SU-DHL-6 (cell line): ENCODE results near the gene RGMA.

ENCODE experiments used
- H2AFZ ChIP-seq: fragments of 200-600 bp; sonication (generic); 2 replicates; pipeline ENCODE4 v1.6.1; 2014; ENCODE audit warnings: low read depth, mild to moderate bottlenecking, moderate library complexity, mixed read lengths, antibody characterized with exemption, low read length; ENCODE audit not compliant: severe bottlenecking
- H3F3A ChIP-seq: fragments of 200-600 bp; shearing (Covaris generic); 2 replicates; pipeline ENCODE4 v1.6.0; 2016; ENCODE audit warnings: antibody characterized with exemption, mild to moderate bottlenecking; ENCODE audit not compliant: insufficient read depth
- H3K27ac ChIP-seq: fragments of 200-600 bp; sonication (generic); 2 replicates; pipeline ENCODE4 v1.5.1; 2016; ENCODE audit warnings: low read depth, mild to moderate bottlenecking, low read length, moderate library complexity, mixed read lengths
- H3K27me3 ChIP-seq: fragments of 200-600 bp; sonication (generic), shearing (Covaris generic); 2 replicates; pipeline ENCODE4 v1.6.0; 2014; ENCODE audit warnings: mild to moderate bottlenecking, low read length
- H3K36me3 ChIP-seq: fragments of 200-600 bp; sonication (generic); 2 replicates; pipeline ENCODE4 v1.6.1; 2014; ENCODE audit warnings: mild to moderate bottlenecking, low read length, mixed read lengths
- H3K4me2 ChIP-seq: fragments of 300-600, 200-600 bp; shearing (Covaris generic), sonication (generic); 2 replicates; pipeline ENCODE4 v1.6.0; 2014; ENCODE audit warnings: low read length, low read depth, mild to moderate bottlenecking; ENCODE audit not compliant: poor library complexity, severe bottlenecking
- H3K4me3 ChIP-seq: fragments of 200-600 bp; sonication (generic); 2 replicates; pipeline ENCODE4 v1.5.1; 2014; ENCODE audit warnings: antibody characterized with exemption, low read length, mild to moderate bottlenecking, mixed read lengths; ENCODE audit not compliant: insufficient read depth, poor library complexity, severe bottlenecking
- H3K79me2 ChIP-seq: fragments of 200-600 bp; sonication (generic); 2 replicates; pipeline ENCODE4 v1.6.1; 2014; ENCODE audit warnings: mild to moderate bottlenecking, low read length, moderate library complexity; ENCODE audit not compliant: insufficient read depth
- H3K9ac ChIP-seq: fragments of 200-600 bp; sonication (generic); 2 replicates; pipeline ENCODE4 v1.7.0; 2014; ENCODE audit warnings: mild to moderate bottlenecking, low read length
- H3K9me2 ChIP-seq: fragments of 200-600 bp; sonication (generic); replicated peaks from 2 replicates; pipeline ENCODE4 v1.6.1; 2014; ENCODE audit warnings: low read length; ENCODE audit not compliant: insufficient read depth
- H3K9me3 ChIP-seq: fragments of 200-600 bp; sonication (generic); 2 replicates; pipeline ENCODE4 v1.6.1; 2014; ENCODE audit warnings: low read length, mixed read lengths; ENCODE audit not compliant: insufficient read depth
- H4K20me1 ChIP-seq: fragments of 200-600 bp; sonication (generic); 2 replicates; pipeline ENCODE4 v1.6.1; 2014; ENCODE audit warnings: low read depth, mild to moderate bottlenecking, antibody characterized with exemption, low read length, moderate library complexity, mixed read lengths
- EZH2phosphoT487 ChIP-seq: fragments of 200-600 bp; sonication (generic), shearing (Covaris generic); conservative IDR thresholded peaks from 2 replicates; pipeline ENCODE4 v1.6.1; 2018; ENCODE audit warnings: mild to moderate bottlenecking, antibody characterized with exemption, low read length, moderate library complexity, mixed read lengths
- TF ChIP-seq, protein P1 (sequence below): fragments of 200-600 bp; sonication (generic); IDR thresholded peaks from one replicate; pipeline ENCODE4 v1.5.1; 2017; ENCODE audit warnings: antibody characterized with exemption, mild to moderate bottlenecking, low read length, moderate library complexity; ENCODE audit not compliant: insufficient read depth, poor library complexity, severe bottlenecking

Gene RGMA

DNA sequence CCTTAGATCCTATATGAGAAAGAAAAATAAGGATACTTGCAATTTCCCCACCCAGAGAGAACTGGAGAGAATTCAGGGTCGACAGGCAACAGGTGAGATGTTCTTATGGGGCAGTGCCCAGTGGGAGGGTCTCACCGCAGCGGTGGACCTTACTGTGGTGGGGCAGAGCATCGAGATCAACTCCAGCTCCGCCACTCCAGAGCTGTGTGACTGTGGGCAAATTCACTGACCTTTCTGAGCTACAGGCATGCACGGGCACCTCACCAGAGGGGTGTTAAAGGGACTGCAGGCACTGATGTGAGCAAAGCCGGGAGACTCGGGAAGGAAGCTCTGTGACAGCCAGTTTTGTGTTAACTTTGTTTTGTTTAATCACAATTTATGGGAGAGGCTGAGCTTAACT is 30.9 kb downstream of the RGMA start:
- H3F3A ChIP-seq, result no peaks in the 10 kb centered on the region
- H3K9me2 ChIP-seq, result no peaks in the 10 kb centered on the region
- H3K9me3 ChIP-seq, result no peaks in the 10 kb centered on the region
- no peaks in the 10 kb centered on the region for H3K79me2 ChIP-seq
- H3K36me3 ChIP-seq, result no peaks in the 10 kb centered on the region
- H3K4me3 ChIP-seq, result no peak overlapping the region
- no peak overlapping the region for H3K27ac ChIP-seq
- no peaks in the 10 kb centered on the region for H3K27me3 ChIP-seq
- no peak overlapping the region for H2AFZ ChIP-seq
- TF ChIP-seq, protein P1, sequence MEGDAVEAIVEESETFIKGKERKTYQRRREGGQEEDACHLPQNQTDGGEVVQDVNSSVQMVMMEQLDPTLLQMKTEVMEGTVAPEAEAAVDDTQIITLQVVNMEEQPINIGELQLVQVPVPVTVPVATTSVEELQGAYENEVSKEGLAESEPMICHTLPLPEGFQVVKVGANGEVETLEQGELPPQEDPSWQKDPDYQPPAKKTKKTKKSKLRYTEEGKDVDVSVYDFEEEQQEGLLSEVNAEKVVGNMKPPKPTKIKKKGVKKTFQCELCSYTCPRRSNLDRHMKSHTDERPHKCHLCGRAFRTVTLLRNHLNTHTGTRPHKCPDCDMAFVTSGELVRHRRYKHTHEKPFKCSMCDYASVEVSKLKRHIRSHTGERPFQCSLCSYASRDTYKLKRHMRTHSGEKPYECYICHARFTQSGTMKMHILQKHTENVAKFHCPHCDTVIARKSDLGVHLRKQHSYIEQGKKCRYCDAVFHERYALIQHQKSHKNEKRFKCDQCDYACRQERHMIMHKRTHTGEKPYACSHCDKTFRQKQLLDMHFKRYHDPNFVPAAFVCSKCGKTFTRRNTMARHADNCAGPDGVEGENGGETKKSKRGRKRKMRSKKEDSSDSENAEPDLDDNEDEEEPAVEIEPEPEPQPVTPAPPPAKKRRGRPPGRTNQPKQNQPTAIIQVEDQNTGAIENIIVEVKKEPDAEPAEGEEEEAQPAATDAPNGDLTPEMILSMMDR, result no peak
- H3K4me2 ChIP-seq, result no peak overlapping the region
- no peaks in the 10 kb centered on the region for H4K20me1 ChIP-seq
- no peak overlapping the region for H3K9ac ChIP-seq

DNA sequence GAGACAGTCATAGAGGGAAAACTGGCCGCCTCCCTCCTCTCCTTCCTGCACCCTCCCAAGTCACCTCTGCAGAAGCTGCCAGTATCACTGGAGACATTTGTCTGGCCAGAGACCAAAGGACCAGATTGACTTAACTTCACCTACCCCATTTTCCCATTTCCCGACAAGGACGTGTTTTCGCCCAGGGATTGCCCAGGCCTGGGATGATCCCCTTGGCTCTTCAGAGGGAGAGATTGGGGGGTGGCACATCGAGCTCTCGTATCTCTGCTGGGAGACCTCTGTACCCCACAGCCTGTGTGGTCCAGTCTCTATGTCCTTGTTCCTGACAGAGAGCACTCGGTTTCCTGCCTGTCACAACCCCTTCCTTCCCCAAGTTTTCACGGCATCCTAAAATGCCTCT is 31.4 kb downstream of the RGMA start:
- Histone ChIP-seq H3K4me3 (no peak overlapping the region), H3K9ac (no peak overlapping the region), H3F3A (no peaks in the 10 kb centered on the region), H2AFZ (no peak overlapping the region), H3K9me3 (no peaks in the 10 kb centered on the region), H3K9me2 (no peaks in the 10 kb centered on the region), H3K4me2 (no peak overlapping the region), H3K27ac (no peak overlapping the region), H3K27me3 (no peaks in the 10 kb centered on the region), H4K20me1 (no peaks in the 10 kb centered on the region), H3K36me3 (no peaks in the 10 kb centered on the region), H3K79me2 (no peaks in the 10 kb centered on the region)
- no peak for TF ChIP-seq EZH2phosphoT487
- TF ChIP-seq, protein P1, result no peak

DNA sequence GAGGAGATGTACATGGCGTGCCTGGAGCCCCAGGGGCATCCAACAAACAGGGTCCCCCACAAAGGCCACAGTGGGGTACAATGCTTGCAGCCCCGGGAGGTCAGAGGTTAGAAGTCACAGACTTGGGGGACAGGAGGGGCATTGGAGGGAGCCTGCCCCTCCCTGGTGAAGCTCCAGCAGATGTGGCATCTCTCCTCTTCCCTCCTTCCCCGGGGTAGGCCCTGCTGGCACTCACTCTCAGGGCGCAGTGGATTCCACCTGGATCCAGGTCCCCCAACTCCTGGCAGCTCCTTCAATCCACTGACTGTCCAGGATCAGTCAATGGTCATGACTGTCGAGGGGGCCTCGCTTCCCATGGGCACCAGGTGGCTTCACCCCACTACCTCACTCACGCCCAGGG is 32.2 kb downstream of the RGMA start:
- no peak overlapping the region for H3K4me3 ChIP-seq
- no peak overlapping the region for H3K4me2 ChIP-seq
- no peaks in the 10 kb centered on the region for H3K27me3 ChIP-seq
- H2AFZ ChIP-seq, result no peak overlapping the region
- H3K9ac ChIP-seq, result no peak overlapping the region
- no peaks in the 10 kb centered on the region for H3K36me3 ChIP-seq
- H3K27ac ChIP-seq, result no peak overlapping the region
- H4K20me1 ChIP-seq, result no peaks in the 10 kb centered on the region
- no peak for TF ChIP-seq EZH2phosphoT487
- TF ChIP-seq, protein P1, result no peak
- no peaks in the 10 kb centered on the region for H3F3A ChIP-seq
- H3K79me2 ChIP-seq, result no peaks in the 10 kb centered on the region
- H3K9me2 ChIP-seq, result no peaks in the 10 kb centered on the region
- H3K9me3 ChIP-seq, result no peaks in the 10 kb centered on the region

DNA sequence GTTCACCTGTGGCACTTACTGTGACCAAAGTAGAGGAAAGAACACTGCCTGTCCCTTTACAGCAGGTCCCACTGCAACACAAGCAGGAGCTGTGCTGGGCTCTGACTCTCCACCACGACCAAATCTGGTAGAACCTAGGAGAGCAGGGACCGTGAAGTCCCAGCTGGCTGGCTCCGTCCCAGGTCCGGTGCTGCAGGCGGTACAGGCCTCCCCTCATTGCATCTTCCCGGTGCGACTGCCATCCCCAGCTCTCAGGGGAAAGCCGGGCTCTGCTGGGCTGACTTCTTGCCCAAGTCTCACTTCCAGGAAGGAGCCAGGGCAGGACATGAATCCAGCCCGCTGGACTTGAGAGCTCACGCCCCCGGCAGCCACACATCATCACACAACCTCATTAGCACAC is 33.8 kb downstream of the RGMA start:
- no peak for TF ChIP-seq EZH2phosphoT487
- TF ChIP-seq, protein P1, result no peak
- H3K27ac ChIP-seq, result no peak overlapping the region
- H3K4me3 ChIP-seq, result no peak overlapping the region
- no peak overlapping the region for H3K4me2 ChIP-seq
- H3K36me3 ChIP-seq, result no peaks in the 10 kb centered on the region
- no peak overlapping the region for H2AFZ ChIP-seq
- H3K9ac ChIP-seq, result no peak overlapping the region
- no peaks in the 10 kb centered on the region for H3K79me2 ChIP-seq
- H3K9me2 ChIP-seq, result no peaks in the 10 kb centered on the region
- H4K20me1 ChIP-seq, result no peaks in the 10 kb centered on the region
- H3K9me3 ChIP-seq, result no peaks in the 10 kb centered on the region
- no peaks in the 10 kb centered on the region for H3K27me3 ChIP-seq
- H3F3A ChIP-seq, result no peaks in the 10 kb centered on the region
